HCT116 (cell line): ENCODE measurements around the gene NEK7. TPM values are rescaled to one million over a fixed set of nuclear protein-coding genes. Genes with fewer than 3 reads are reported as not detected.

Source experiments
- ATAC-seq: fragments of 200-7000 bp; cut with Tn5 transposase; 2 replicates; pipeline ENCODE4 v1.9.1; 2020; ENCODE audit warnings: mild to moderate bottlenecking, moderate library complexity
- BruUV-seq: library from RNA; stranded (reverse); fragments of 400-500 nt; replicated peaks from 2 replicates; lab custom pipeline; 2021; lab: Mats Ljungman, UMichigan
- CTCF ChIA-PET: fragments of 300-600 bp; sonication (Branson Sonifier 250); formaldehyde crosslinking; loops from one replicate; lab custom pipeline; 2021; ENCODE audit warnings: antibody characterized with exemption; lab: Charles Lee
- POLR2A ChIA-PET: fragments of 300-600, 350-600 bp; sonication (Branson Sonifier 250); formaldehyde crosslinking; loops from one replicate; lab custom pipeline; 2021; ENCODE audit warnings: antibody characterized with exemption; lab: Charles Lee
- RAD21 ChIA-PET, 2 experiments: fragments of 300-600 bp; sonication (Branson Sonifier 250); formaldehyde crosslinking; loops; one replicate each; lab custom pipeline; 2023; ENCODE audit warnings: low total read pairs in 2 of 2; ENCODE audit not compliant: uncharacterized antibody in 2 of 2, unreplicated experiment in 2 of 2, low non-redundant PET in 1 of 2; lab: Charles Lee
- DNase-seq: peaks from one replicate; pipeline ENCODE4 v3.0.0-alpha.2; 2010; ENCODE audit warnings: low read depth, low spot score
- H2AFZ ChIP-seq: fragments of 200-600 bp; shearing (Covaris generic), sonication (generic); 2 replicates; pipeline ENCODE4 v1.6.1; 2017; ENCODE audit warnings: low read depth, mixed run types, mixed read lengths, antibody characterized with exemption, low read length; ENCODE audit not compliant: poor library complexity, severe bottlenecking
- H3K27ac ChIP-seq: 2 replicates; pipeline ENCODE4 v1.5.1; 2012; ENCODE audit warnings: low read depth, low read length
- H3K27me3 ChIP-seq: fragments of 200-600 bp; sonication (generic); 2 replicates; pipeline ENCODE4 v1.6.1; 2016; ENCODE audit warnings: mixed run types, low read length, mixed read lengths; ENCODE audit not compliant: insufficient read depth
- H3K36me3 ChIP-seq, 2 experiments: fragments of 200-500 bp in 1 of 2; fragments of 200-600 bp in 1 of 2; sonication (Bioruptor generic) in 1 of 2; sonication (generic) in 1 of 2; 2 replicates each; pipeline versions ENCODE4 v1.5.1 to v1.6.1; 2014 to 2016; ENCODE audit warnings: low read length in 2 of 2, inconsistent platforms in 1 of 2, mixed read lengths in 1 of 2, mixed run types in 1 of 2; ENCODE audit not compliant: insufficient read depth in 2 of 2, control insufficient read depth in 1 of 2
- H3K4me1 ChIP-seq, 2 experiments: fragments of 200-600 bp in 1 of 2; sonication (generic) in 1 of 2; 2 replicates each; pipeline versions ENCODE4 v1.5.1 to v1.6.1; 2012 to 2017; ENCODE audit warnings: low read length in 2 of 2, inconsistent platforms in 1 of 2, mild to moderate bottlenecking in 1 of 2, mixed read lengths in 1 of 2, mixed run types in 1 of 2, moderate library complexity in 1 of 2; ENCODE audit not compliant: insufficient read depth in 2 of 2, control insufficient read depth in 1 of 2
- H3K4me2 ChIP-seq: fragments of 200-600 bp; sonication (generic); 2 replicates; pipeline ENCODE4 v1.6.1; 2017; ENCODE audit warnings: mixed run types, low read length, mixed read lengths
- H3K4me3 ChIP-seq, 2 experiments: fragments of 200-600 bp in 1 of 2; sonication (generic) in 1 of 2; replicated peaks in 1 of 2; 2 replicates each; pipeline ENCODE4 v1.5.1; 2011 to 2016; ENCODE audit warnings: low read length in 2 of 2, control low read depth in 1 of 2, low read depth in 1 of 2, mild to moderate bottlenecking in 1 of 2, mixed read lengths in 1 of 2, mixed run types in 1 of 2
- H3K79me2 ChIP-seq: fragments of 200-600 bp; sonication (generic); 2 replicates; pipeline ENCODE4 v1.6.1; 2017; ENCODE audit warnings: mild to moderate bottlenecking, mixed run types, low read length, moderate library complexity, mixed read lengths; ENCODE audit not compliant: insufficient read depth
- H3K9ac ChIP-seq: fragments of 200-600 bp; sonication (generic); 2 replicates; pipeline ENCODE4 v1.6.1; 2016; ENCODE audit warnings: low read length, mixed read lengths
- H3K9me2 ChIP-seq: fragments of 200-600 bp; sonication (generic), shearing (Covaris generic); 2 replicates; pipeline ENCODE4 v1.6.1; 2017; ENCODE audit warnings: mixed run types, mild to moderate bottlenecking, moderate library complexity; ENCODE audit not compliant: insufficient read depth
- H3K9me3 ChIP-seq, 2 experiments: fragments of 200-500 bp in 1 of 2; fragments of 200-600 bp in 1 of 2; sonication (Bioruptor generic) in 1 of 2; sonication (generic) in 1 of 2; 2 replicates each; pipeline ENCODE4 v1.6.1; 2014 to 2017; ENCODE audit warnings: low read length in 2 of 2, mixed read lengths in 2 of 2, inconsistent platforms in 1 of 2, low read depth in 1 of 2, mild to moderate bottlenecking in 1 of 2, mixed run types in 1 of 2, moderate library complexity in 1 of 2; ENCODE audit not compliant: control insufficient read depth in 1 of 2, insufficient read depth in 1 of 2
- H4K20me1 ChIP-seq: fragments of 200-600 bp; sonication (generic), shearing (Covaris generic); 2 replicates; pipeline ENCODE4 v1.6.1; 2017; ENCODE audit warnings: mixed run types, mild to moderate bottlenecking, moderate library complexity; ENCODE audit not compliant: insufficient read depth
- CBX3 ChIP-seq: IDR thresholded peaks from 2 replicates; pipeline ENCODE4 v1.6.1; 2012; ENCODE audit warnings: low read depth
- CEBPB ChIP-seq: IDR thresholded peaks from 2 replicates; pipeline ENCODE4 v1.6.1; 2012; ENCODE audit warnings: low read depth
- EGR1 ChIP-seq: IDR thresholded peaks from 2 replicates; pipeline ENCODE4 v1.6.1; 2012; ENCODE audit warnings: low read depth
- ELF1 ChIP-seq: IDR thresholded peaks from 2 replicates; pipeline ENCODE4 v1.6.1; 2012; ENCODE audit warnings: low read depth, borderline replicate concordance
- FOSL1 ChIP-seq: IDR thresholded peaks from 2 replicates; pipeline ENCODE4 v1.6.1; 2012; ENCODE audit warnings: low read depth
- JUND ChIP-seq: IDR thresholded peaks from 2 replicates; pipeline ENCODE4 v1.6.1; 2012
- POLR2A ChIP-seq: IDR thresholded peaks from 2 replicates; pipeline ENCODE4 v1.7.0; 2011; ENCODE audit warnings: borderline replicate concordance; ENCODE audit not compliant: insufficient read depth, insufficient read length; ENCODE audit errors: extremely low read depth
- POLR2AphosphoS5 ChIP-seq: IDR thresholded peaks from 2 replicates; pipeline ENCODE4 v1.6.1; 2011; ENCODE audit warnings: mild to moderate bottlenecking, low read depth, low read length, moderate library complexity
- RAD21 ChIP-seq: IDR thresholded peaks from 2 replicates; pipeline ENCODE4 v1.6.1; 2012; ENCODE audit warnings: low read depth, mild to moderate bottlenecking
- REST ChIP-seq: IDR thresholded peaks from 2 replicates; pipeline ENCODE4 v1.6.1; 2012; ENCODE audit warnings: low read depth
- SIN3A ChIP-seq: IDR thresholded peaks from 2 replicates; pipeline ENCODE4 v1.6.1; 2012; ENCODE audit warnings: low read depth
- SP1 ChIP-seq: IDR thresholded peaks from 2 replicates; pipeline ENCODE4 v1.6.1; 2012; ENCODE audit warnings: low read depth
- SRF ChIP-seq: IDR thresholded peaks from 2 replicates; pipeline ENCODE4 v1.6.1; 2012; ENCODE audit warnings: low read depth
- TCF7L2 ChIP-seq: IDR thresholded peaks from 2 replicates; pipeline ENCODE4 v1.7.0; 2011; ENCODE audit warnings: borderline replicate concordance, inconsistent platforms; ENCODE audit not compliant: insufficient read depth, insufficient read length; ENCODE audit errors: extremely low read depth
- YY1 ChIP-seq: IDR thresholded peaks from 2 replicates; pipeline ENCODE4 v1.6.1; 2011; ENCODE audit warnings: low read length, low read depth, moderate library complexity, mild to moderate bottlenecking; ENCODE audit not compliant: insufficient replicate concordance; ENCODE audit errors: extremely low read depth
- ZBTB33 ChIP-seq: IDR thresholded peaks from 2 replicates; pipeline ENCODE4 v1.6.1; 2011; ENCODE audit warnings: mild to moderate bottlenecking, low read length, moderate library complexity; ENCODE audit not compliant: insufficient replicate concordance; ENCODE audit errors: extremely low read depth
- ZFX ChIP-seq: fragments of 450-650 bp; IDR thresholded peaks from 2 replicates; pipeline ENCODE4 v1.6.1; 2017
- ZNF274 ChIP-seq: fragments of 200-500 bp; sonication (Bioruptor generic); IDR thresholded peaks from 2 replicates; pipeline ENCODE4 v1.6.1; 2014; ENCODE audit warnings: mild to moderate bottlenecking, low read depth, low read length, inconsistent platforms
- intact Hi-C: fragments of 100-400 bp; cut with micrococcal nuclease; formaldehyde crosslinking; loops from 2 replicates; pipeline ENCODE4 v1.10.0; 2022
- total RNA-seq: library from RNA; stranded (reverse); gene quantifications from one replicate; pipeline ENCODE4 v1.2.1, GENCODE V29; 2021; ENCODE audit not compliant: unreplicated experiment
- TF ChIP-seq, protein P1 (sequence below), 3 experiments: fragments of 200-600 bp in 1 of 3; sonication (generic) in 1 of 3; IDR thresholded peaks in 2 of 3; conservative IDR thresholded peaks in 1 of 3; 2 replicates each; pipeline ENCODE4 v1.5.1; 2012 to 2017; ENCODE audit warnings: low read depth in 2 of 3, low read length in 2 of 3, antibody characterized with exemption in 1 of 3, borderline replicate concordance in 1 of 3, control low read depth in 1 of 3, mild to moderate bottlenecking in 1 of 3, mixed read lengths in 1 of 3, mixed run types in 1 of 3, moderate library complexity in 1 of 3; ENCODE audit not compliant: insufficient read depth in 1 of 3
- TF ChIP-seq, protein P2 (sequence below): IDR thresholded peaks from 2 replicates; pipeline ENCODE4 v1.6.1; 2012

The NEK7 gene
- total RNA-seq, 1 experiment from 2014 or later, result 33.0 TPM

GRCh38 chr1:198261886-198262285 is 105.1 kb downstream of the NEK7 start:
- ChIA-PET POLR2A (no interaction called here), RAD21 (no interaction called here), CTCF (no interaction called here)
- H3K9me3 ChIP-seq, result no peaks in the 10 kb centered on the region
- no peak overlapping the region for H3K4me2 ChIP-seq
- intact Hi-C loops, result no loop called here
- no peaks in the 10 kb centered on the region for H3K79me2 ChIP-seq
- no peaks in the 10 kb centered on the region for H3K36me3 ChIP-seq
- H4K20me1 ChIP-seq, result no peaks in the 10 kb centered on the region
- no peak overlapping the region for H3K9ac ChIP-seq
- no peaks in the 10 kb centered on the region for H3K9me2 ChIP-seq
- DNase-seq, result no peak
- H3K27ac ChIP-seq, result no peak overlapping the region
- H3K27me3 ChIP-seq, result no peaks in the 10 kb centered on the region
- no peak overlapping the region for H2AFZ ChIP-seq
- TF ChIP-seq, protein P1, sequence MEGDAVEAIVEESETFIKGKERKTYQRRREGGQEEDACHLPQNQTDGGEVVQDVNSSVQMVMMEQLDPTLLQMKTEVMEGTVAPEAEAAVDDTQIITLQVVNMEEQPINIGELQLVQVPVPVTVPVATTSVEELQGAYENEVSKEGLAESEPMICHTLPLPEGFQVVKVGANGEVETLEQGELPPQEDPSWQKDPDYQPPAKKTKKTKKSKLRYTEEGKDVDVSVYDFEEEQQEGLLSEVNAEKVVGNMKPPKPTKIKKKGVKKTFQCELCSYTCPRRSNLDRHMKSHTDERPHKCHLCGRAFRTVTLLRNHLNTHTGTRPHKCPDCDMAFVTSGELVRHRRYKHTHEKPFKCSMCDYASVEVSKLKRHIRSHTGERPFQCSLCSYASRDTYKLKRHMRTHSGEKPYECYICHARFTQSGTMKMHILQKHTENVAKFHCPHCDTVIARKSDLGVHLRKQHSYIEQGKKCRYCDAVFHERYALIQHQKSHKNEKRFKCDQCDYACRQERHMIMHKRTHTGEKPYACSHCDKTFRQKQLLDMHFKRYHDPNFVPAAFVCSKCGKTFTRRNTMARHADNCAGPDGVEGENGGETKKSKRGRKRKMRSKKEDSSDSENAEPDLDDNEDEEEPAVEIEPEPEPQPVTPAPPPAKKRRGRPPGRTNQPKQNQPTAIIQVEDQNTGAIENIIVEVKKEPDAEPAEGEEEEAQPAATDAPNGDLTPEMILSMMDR (IDR thresholded peaks at IDR 0.05 in 2 of 3, conservative IDR thresholded peaks at IDR 0.05 in 1 of 3; ENCODE audit: borderline replicate concordance in 1 of 3, insufficient read depth in 1 of 3, low read depth in 2 of 3, low read length in 2 of 3), result no peak
- TF ChIP-seq CBX3, result no peak
- TF ChIP-seq POLR2AphosphoS5, result no peak
- no peak for TF ChIP-seq SP1
- TF ChIP-seq JUND, result no peak
- no peak for TF ChIP-seq CEBPB
- TF ChIP-seq YY1, result no peak
- TF ChIP-seq REST, result no peak
- TF ChIP-seq SIN3A, result no peak
- TF ChIP-seq EGR1, result no peak
- TF ChIP-seq TCF7L2, result no peak
- no peak for TF ChIP-seq ZFX
- no peak for TF ChIP-seq ELF1
- no peak for TF ChIP-seq FOSL1
- no peak for TF ChIP-seq ZNF274
- no peak for TF ChIP-seq RAD21
- no peak for TF ChIP-seq ZBTB33
- TF ChIP-seq POLR2A, result no peak
- TF ChIP-seq SRF, result no peak
- TF ChIP-seq, protein P2, sequence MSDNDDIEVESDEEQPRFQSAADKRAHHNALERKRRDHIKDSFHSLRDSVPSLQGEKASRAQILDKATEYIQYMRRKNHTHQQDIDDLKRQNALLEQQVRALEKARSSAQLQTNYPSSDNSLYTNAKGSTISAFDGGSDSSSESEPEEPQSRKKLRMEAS, result no peak
- no peaks in the 10 kb centered on the region for H3K4me1 ChIP-seq
- ATAC-seq, result no peak
- no TSS peak for BruUV-seq
- H3K4me3 ChIP-seq, result no peak overlapping the region
